Neutrophil (primary cell): ENCODE data around the gene SFXN5.

Source experiments
- H3K27ac ChIP-seq: fragments of 200-600 bp; sonication (generic); 2 replicates; pipeline ENCODE4 v1.5.1; 2016; ENCODE audit warnings: mild to moderate bottlenecking, moderate library complexity
- H3K27me3 ChIP-seq: fragments of 200-600 bp; sonication (generic); 2 replicates; pipeline ENCODE4 v1.6.0; 2016; ENCODE audit warnings: mild to moderate bottlenecking
- H3K36me3 ChIP-seq: fragments of 200-600 bp; sonication (generic); 2 replicates; pipeline ENCODE4 v1.5.1; 2017
- H3K4me1 ChIP-seq, 2 experiments: fragments of 200-600 bp in 1 of 2; sonication (generic) in 1 of 2; 1 replicate in 1 of 2; 2 replicates in 1 of 2; pipeline versions ENCODE4 v1.5.1 to v1.6.1; 2013 to 2016; ENCODE audit warnings: low read depth in 1 of 2, low read length in 1 of 2, mild to moderate bottlenecking in 1 of 2, moderate library complexity in 1 of 2; ENCODE audit not compliant: control insufficient read depth in 1 of 2, insufficient read depth in 1 of 2
- H3K4me3 ChIP-seq, 2 experiments: fragments of 200-600 bp in 1 of 2; sonication (generic) in 1 of 2; 1 replicate in 1 of 2; 2 replicates in 1 of 2; pipeline ENCODE4 v1.5.1; 2013 to 2016; ENCODE audit warnings: low read depth in 1 of 2, low read length in 1 of 2, mild to moderate bottlenecking in 1 of 2, moderate library complexity in 1 of 2
- H3K9me3 ChIP-seq: fragments of 200-600 bp; sonication (generic); 2 replicates; pipeline ENCODE4 v1.5.1; 2016
- CTCF ChIP-seq: fragments of 200-600 bp; sonication (generic); IDR thresholded peaks from 2 replicates; pipeline ENCODE4 v1.5.1; 2016; ENCODE audit warnings: antibody characterized with exemption

SFXN5 gene

GRCh38 chr2:73072129-73072395, 550 bp upstream of the SFXN5 start:
- TF ChIP-seq CTCF, result no peak
- H3K9me3 ChIP-seq, result no peaks in the 10 kb centered on the region
- peaks cover 35 to 42% of the 10 kb centered on the region in 2 experiments for H3K4me1 ChIP-seq
- peaks cover 6% of the 10 kb centered on the region for H3K27me3 ChIP-seq
- H3K36me3 ChIP-seq, result no peaks in the 10 kb centered on the region
- H3K27ac ChIP-seq, result peak overlapping the region; percentile 87
- peak overlapping the region; percentile 95 to 98 for H3K4me3 ChIP-seq

GRCh38 chr2:73070643-73071359, 711 bp downstream of the SFXN5 start:
- Histone ChIP-seq H3K36me3 (no peaks in the 10 kb centered on the region), H3K4me1 (peaks cover 37 to 45% of the 10 kb centered on the region in 2 experiments), H3K27me3 (no peaks in the 10 kb centered on the region), H3K9me3 (no peaks in the 10 kb centered on the region), H3K4me3 (peak overlapping the region; percentile 95 to 98), H3K27ac (peak overlapping the region; percentile 87)
- TF ChIP-seq CTCF, result no peak

GRCh38 chr2:73069855-73070642, 1.5 kb downstream of the SFXN5 start:
- H3K4me1 ChIP-seq, result peaks cover 39 to 48% of the 10 kb centered on the region in 2 experiments
- H3K9me3 ChIP-seq, result no peaks in the 10 kb centered on the region
- no peak for TF ChIP-seq CTCF
- peak overlapping the region; percentile 95 to 98 for H3K4me3 ChIP-seq
- H3K27me3 ChIP-seq, result no peaks in the 10 kb centered on the region
- H3K27ac ChIP-seq, result peak overlapping the region; percentile 87
- H3K36me3 ChIP-seq, result no peaks in the 10 kb centered on the region

GRCh38 chr2:73069041-73069854, 2.3 kb downstream of the SFXN5 start:
- TF ChIP-seq CTCF, result no peak
- H3K4me1 ChIP-seq, result peaks cover 39 to 48% of the 10 kb centered on the region in 2 experiments
- H3K9me3 ChIP-seq, result no peaks in the 10 kb centered on the region
- H3K4me3 ChIP-seq, result peak overlapping the region; percentile 95 to 98
- H3K36me3 ChIP-seq, result peaks cover 5% of the 10 kb centered on the region
- peak overlapping the region; percentile 87 for H3K27ac ChIP-seq
- no peaks in the 10 kb centered on the region for H3K27me3 ChIP-seq

- H3K27me3 ChIP-seq, result no peaks in the 10 kb centered on the region
- H3K36me3 ChIP-seq, result peaks cover 5% of the 10 kb centered on the region
- peaks cover 43 to 56% of the 10 kb centered on the region in 2 experiments for H3K4me1 ChIP-seq
- peak overlapping the region; percentile 87 for H3K27ac ChIP-seq
- H3K9me3 ChIP-seq, result no peaks in the 10 kb centered on the region
- TF ChIP-seq CTCF, result no peak
- peak overlapping the region in 1 of 2 experiments; percentile 98 for H3K4me3 ChIP-seq
These were observed 3.4 kb downstream of the SFXN5 start for GRCh38 chr2:73068147-73068546.
